Left ventricle myocardium inferior (tissue), 1 donor: ENCODE data around the gene ZCCHC8. TPM values are rescaled to one million over a fixed set of nuclear protein-coding genes. Genes with fewer than 3 reads are reported as not detected.

Source experiments
- DNase-seq: peaks from one replicate; pipeline ENCODE4 v3.0.0-alpha.2; 2020
- H3K27ac ChIP-seq: fragments of 200-600 bp; replicated peaks from 2 replicates; pipeline ENCODE4 v1.8.0; 2021
- H3K27me3 ChIP-seq: fragments of 200-600 bp; 2 replicates; pipeline ENCODE4 v1.8.0; 2021; ENCODE audit warnings: low read depth
- H3K36me3 ChIP-seq: fragments of 200-600 bp; 2 replicates; pipeline ENCODE4 v1.8.0; 2021
- H3K4me1 ChIP-seq: fragments of 200-600 bp; 2 replicates; pipeline ENCODE4 v1.8.0; 2021
- H3K4me3 ChIP-seq: fragments of 200-600 bp; 2 replicates; pipeline ENCODE4 v1.8.0; 2021; ENCODE audit warnings: mild to moderate bottlenecking, moderate library complexity
- H3K9me3 ChIP-seq: fragments of 200-600 bp; replicated peaks from 2 replicates; pipeline ENCODE4 v1.8.0; 2021
- CTCF ChIP-seq: fragments of 200-600 bp; IDR thresholded peaks from 2 replicates; pipeline ENCODE4 v1.8.0; 2021; ENCODE audit warnings: antibody characterized with exemption, mild to moderate bottlenecking, borderline replicate concordance
- intact Hi-C: fragments of 100-400 bp; cut with micrococcal nuclease; formaldehyde crosslinking; loops from one replicate; pipeline ENCODE4 v1.11.0; 2022
- total RNA-seq: library from RNA; stranded (reverse); fragmentation: NEBNext Ultra II Directional; extraction: Animal tissue kit (Norgen Biotek cat#: 25700); gene quantifications from one replicate; pipeline ENCODE4 v1.2.1, GENCODE V29; 2021
- donor health status: DM: no; HTN: yes; CAD: no; lungs with severe emphysema.

ZCCHC8 gene
- total RNA-seq, 1 donor from 2014 or later, result 8.4 TPM

GRCh38 chr12:122537021-122537420, 36.3 kb upstream of the ZCCHC8 start:
- TF ChIP-seq CTCF, result no peak
- no peak for DNase-seq
- intact Hi-C loops, result no loop called here

GRCh38 chr12:122533856-122534255, 33.1 kb upstream of the ZCCHC8 start:
- Histone ChIP-seq H3K4me3 (no peak overlapping the region), H3K4me1 (no peaks in the 10 kb centered on the region), H3K36me3 (no peaks in the 10 kb centered on the region), H3K27ac (no peak overlapping the region), H3K9me3 (no peaks in the 10 kb centered on the region), H3K27me3 (no peaks in the 10 kb centered on the region)
- intact Hi-C loops, result no loop called here
- no peak for DNase-seq
- no peak for TF ChIP-seq CTCF

More at GRCh38 chr12:122537021-122537420, 36.3 kb upstream of the ZCCHC8 start:
- Histone ChIP-seq H3K9me3 (no peaks in the 10 kb centered on the region), H3K27ac (no peak overlapping the region), H3K4me1 (no peaks in the 10 kb centered on the region), H3K27me3 (no peaks in the 10 kb centered on the region), H3K36me3 (no peaks in the 10 kb centered on the region), H3K4me3 (no peak overlapping the region)

- Histone ChIP-seq H3K9me3 (no peaks in the 10 kb centered on the region), H3K36me3 (peaks cover 8% of the 10 kb centered on the region), H3K4me3 (no peak overlapping the region), H3K27me3 (no peaks in the 10 kb centered on the region), H3K27ac (no peak overlapping the region), H3K4me1 (peaks cover 34% of the 10 kb centered on the region)
- no peak for TF ChIP-seq CTCF
- no peak for DNase-seq
- intact Hi-C loops, result no loop called here
These were observed 28.3 kb upstream of the ZCCHC8 start for GRCh38 chr12:122528992-122529391.

GRCh38 chr12:122528582-122528981, 27.9 kb upstream of the ZCCHC8 start:
- Histone ChIP-seq H3K9me3 (no peaks in the 10 kb centered on the region), H3K27me3 (no peaks in the 10 kb centered on the region), H3K4me3 (no peak overlapping the region), H3K36me3 (peaks cover 8% of the 10 kb centered on the region), H3K4me1 (peaks cover 38% of the 10 kb centered on the region), H3K27ac (no peak overlapping the region)
- intact Hi-C loops, result no loop called here
- DNase-seq, result no peak
- TF ChIP-seq CTCF, result no peak

- H3K4me1 ChIP-seq, result peaks cover 49% of the 10 kb centered on the region
- peaks cover 8% of the 10 kb centered on the region for H3K36me3 ChIP-seq
- peak overlapping the region; percentile 99 for H3K27ac ChIP-seq
- no peak for TF ChIP-seq CTCF
- no peaks in the 10 kb centered on the region for H3K9me3 ChIP-seq
- intact Hi-C loops, result no loop called here
- H3K27me3 ChIP-seq, result no peaks in the 10 kb centered on the region
- peak; percentile 18 for DNase-seq
- peak overlapping the region; percentile 75 for H3K4me3 ChIP-seq
These were observed 26.8 kb upstream of the ZCCHC8 start for GRCh38 chr12:122527478-122527944.
